GM21390 (cell line): Measurements from ENCODE around the gene RALBP1.
"Not testable (repeated sequence)": the region's sequence is repeated elsewhere in the genome, so short reads cannot be mapped to it uniquely, and the experiment has no call there.

Experiments used
- ATAC-seq: cut with Tn5 transposase; IDR thresholded peaks from one replicate; pipeline ENCODE4 v1.9.1; 2021; ENCODE audit not compliant: unreplicated experiment

RALBP1 gene

DNA sequence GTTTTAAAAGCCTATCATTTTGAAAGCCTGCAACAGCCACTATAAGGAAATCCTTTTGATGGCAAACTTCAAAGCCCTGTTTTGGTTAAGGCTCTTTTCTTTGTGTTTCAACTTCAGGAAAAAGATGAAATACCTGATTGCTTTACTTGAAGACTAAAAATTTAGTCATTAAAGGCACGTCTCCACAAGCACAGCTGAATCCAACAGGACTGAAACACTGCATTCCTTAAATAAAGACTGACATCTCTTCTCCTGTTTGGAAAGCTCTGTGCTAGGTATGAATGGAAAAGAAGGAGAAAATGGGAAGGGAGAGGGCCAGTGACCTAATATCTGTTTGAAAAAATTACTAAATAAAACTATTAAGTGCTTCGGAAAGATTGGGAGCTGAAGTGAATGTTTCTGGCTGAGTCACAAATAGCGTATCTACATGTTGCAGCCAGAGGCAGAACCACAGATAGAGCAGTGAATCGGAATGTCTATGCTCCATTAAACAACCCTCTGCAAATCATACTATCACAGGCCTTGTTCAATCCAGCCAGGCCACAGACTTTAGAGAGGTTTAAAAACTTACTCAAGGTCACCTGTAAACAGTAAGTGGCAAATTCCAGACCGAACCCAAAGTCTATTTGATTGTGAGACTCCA lies 21.1 kb upstream of the RALBP1 start:
- ATAC-seq = no peak

DNA sequence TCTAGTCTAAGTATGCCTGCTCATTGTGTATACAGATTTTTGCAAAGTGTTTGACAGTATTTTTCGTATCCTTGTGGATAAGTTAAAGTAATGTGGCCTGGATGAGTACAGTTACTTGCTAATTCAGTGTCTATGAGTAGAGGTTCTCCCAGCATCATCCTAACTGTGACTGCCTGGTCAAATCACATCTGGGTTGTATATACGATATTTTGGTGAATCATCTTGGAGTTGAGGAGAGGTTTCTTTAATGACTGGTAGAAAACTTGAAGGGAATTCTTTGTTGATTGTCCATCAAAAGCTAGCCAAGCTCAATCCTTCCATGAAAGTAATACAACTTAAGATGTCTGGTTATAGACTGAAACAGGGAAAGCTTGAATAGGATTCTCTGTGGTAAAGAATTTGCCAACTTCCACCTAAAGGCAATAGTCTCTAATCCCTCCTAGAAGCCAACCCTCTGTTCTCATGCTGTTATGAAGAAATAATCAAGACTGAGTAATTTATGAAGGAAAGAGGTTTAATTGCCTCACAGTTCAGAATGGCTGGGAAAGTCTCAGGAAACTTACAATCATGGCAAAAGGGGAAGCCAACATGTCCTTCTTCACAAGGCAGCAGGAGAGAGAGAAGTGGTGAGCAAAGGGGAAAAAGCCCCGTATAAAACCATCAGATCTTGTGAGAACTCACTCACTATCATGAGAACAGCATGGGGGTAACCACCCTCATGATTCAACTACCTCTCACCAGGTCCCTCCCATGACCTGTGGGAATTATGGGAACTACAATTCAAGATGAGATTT lies 19.4 kb upstream of the RALBP1 start:
- ATAC-seq = no peak

DNA sequence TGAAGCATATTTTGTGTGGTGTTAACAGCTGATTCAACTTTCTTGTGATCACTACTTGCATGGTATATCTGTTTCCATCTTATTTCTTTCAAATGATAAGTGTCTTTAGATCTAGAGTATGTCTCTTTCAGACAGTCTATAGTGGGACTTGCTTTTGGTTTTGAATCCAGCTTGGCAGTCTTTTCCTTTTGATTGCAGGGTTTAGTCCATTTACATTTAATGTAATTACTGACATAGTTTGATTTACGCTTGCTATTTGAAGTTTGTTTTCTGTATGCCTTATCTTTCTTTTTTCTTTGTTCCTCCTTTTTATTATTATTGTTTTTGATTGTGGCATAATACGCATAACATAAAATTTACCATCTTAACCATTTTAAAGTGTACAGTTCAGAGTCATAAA lies 9.2 kb upstream of the RALBP1 start:
- ATAC-seq = no peak

DNA sequence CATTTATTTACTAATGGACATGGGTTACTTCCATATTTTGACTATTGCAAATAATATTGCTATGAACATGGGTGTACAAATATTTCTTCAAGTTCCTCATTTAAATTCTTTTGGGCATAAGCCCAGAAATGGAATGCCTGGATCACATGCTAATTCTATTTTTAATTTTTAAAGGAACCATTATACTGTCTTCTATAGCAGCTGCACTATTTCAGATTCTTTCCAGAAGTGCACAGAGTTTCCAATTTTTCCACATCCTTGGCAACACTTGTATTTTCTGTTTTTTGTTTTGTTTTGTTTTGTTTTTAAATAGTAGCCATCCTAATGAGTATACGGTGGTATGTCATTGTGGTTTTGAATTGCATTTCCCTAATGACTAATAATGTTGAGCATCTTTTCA lies 8.5 kb upstream of the RALBP1 start:
- no peak for ATAC-seq

GRCh38 chr18:9468998-9469397 lies 6.3 kb upstream of the RALBP1 start:
- no peak for ATAC-seq

DNA sequence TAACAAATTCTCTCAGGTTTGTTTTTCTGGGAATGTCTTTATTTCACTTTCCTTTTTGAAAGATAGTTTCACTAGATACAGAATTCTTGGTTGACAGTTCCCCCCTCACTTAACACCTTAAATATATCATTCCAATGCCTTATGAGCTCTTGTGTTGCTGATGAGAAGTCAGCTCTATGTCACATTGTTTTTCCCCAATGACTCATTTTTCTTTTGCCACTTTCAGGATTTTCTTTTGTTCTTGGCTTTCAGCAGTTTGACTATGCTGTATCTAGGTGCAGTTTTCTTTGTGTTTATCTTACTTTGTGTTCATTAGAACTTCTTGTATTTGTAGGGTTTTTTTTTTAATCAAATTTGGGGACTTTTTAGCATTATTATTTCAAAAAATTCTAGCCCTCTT lies 5.6 kb upstream of the RALBP1 start:
- ATAC-seq = no peak

- no peak for ATAC-seq
Measured at GRCh38 chr18:9474108-9474982, 968 bp upstream of the RALBP1 start.

DNA sequence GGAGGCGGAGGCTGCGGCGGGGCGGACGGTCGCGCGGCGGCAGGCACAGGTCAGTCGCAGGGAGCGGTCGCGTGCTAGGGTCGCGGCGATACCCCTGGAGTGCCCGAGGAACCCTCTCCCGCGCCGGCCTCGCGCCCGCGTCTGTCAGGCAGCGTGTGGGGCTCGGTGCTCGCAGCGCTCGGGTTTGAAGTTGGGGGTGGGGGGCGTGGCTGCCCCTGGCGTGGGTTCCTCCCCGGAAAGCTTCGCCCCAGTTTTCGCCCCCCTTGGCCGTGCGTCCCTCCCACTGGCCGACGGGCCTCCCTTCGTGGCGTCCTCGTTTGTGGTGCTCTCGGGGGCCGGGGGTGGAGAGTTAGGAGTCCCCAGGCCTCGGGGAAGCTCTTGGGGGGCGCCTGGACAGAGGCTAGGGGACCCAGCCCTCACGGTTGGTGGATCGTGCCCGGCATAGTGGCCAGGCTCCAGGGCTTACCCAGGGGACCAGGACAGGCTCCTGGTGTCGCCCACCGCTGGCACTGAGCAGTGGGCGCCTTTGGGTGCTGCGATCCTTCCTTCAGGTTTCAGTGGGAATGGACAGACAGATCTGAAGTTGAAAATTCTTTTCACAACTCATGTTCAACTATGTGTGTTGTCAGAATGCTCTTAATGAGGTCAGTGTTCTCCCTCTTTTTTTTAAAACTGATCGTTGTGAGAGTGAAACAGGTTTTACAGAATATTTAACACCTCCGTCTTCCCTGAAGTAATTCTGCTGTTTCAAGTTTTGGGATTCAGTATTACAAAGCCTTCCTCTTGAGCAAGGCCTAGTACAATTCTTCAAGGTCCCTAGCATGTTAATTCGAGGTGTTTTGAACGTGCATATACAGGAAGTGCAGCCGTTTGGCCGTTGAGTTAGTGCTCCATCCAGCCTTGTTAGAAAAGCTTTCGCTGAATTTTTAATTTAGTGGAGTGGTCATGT lies 604 bp downstream of the RALBP1 start:
- ATAC-seq = peak; percentile 26

GRCh38 chr18:9476949-9477348 lies 1.6 kb downstream of the RALBP1 start:
- ATAC-seq = not testable (repeated sequence)

DNA sequence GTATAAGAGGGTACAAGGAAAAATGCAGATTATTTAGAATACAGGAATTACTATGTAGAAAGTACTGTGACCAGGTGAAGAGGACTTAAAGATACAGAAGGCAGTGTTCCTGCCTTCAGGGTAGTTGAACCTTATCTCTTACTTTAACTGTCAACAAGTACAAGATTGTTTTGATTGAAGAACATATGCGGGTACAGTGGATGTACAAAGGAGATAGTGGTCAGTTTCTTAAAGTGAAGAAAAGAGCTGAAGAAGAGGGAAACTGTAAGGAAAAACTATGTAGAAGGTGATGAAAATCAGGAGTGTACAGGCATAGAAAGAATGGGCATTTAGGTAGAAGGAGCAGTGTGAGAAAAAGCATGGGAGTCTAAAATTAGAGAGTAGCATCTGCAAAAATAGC lies 2.2 kb downstream of the RALBP1 start:
- no peak for ATAC-seq

- ATAC-seq = no peak
Measured at GRCh38 chr18:9478545-9478944, 3.2 kb downstream of the RALBP1 start.

GRCh38 chr18:9482790-9483189 lies 7.5 kb downstream of the RALBP1 start:
- no peak for ATAC-seq

GRCh38 chr18:9483526-9483925 lies 8.2 kb downstream of the RALBP1 start:
- no peak for ATAC-seq

DNA sequence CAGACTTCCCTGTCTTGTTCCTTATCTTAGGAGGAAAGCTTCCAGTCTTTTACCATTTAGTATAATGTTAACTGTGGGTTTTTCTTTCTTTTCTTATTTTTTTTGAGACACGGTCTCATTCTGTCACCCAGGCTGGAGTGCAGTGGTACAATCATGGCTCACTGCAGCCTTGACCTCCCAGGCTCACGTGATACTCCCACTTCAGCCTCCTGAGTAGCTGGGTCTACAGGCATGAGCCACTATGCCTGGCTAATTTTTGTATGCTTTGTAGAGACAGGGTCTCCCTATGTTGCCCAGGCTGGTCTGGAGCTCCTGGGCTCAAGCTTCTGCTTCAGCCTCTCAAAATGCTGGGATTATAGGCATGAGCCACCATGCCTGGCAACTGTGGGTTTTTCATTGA lies 9.5 kb downstream of the RALBP1 start:
- not testable (repeated sequence) for ATAC-seq

- no peak for ATAC-seq
Measured at GRCh38 chr18:9488538-9488937, 13.2 kb downstream of the RALBP1 start.

DNA sequence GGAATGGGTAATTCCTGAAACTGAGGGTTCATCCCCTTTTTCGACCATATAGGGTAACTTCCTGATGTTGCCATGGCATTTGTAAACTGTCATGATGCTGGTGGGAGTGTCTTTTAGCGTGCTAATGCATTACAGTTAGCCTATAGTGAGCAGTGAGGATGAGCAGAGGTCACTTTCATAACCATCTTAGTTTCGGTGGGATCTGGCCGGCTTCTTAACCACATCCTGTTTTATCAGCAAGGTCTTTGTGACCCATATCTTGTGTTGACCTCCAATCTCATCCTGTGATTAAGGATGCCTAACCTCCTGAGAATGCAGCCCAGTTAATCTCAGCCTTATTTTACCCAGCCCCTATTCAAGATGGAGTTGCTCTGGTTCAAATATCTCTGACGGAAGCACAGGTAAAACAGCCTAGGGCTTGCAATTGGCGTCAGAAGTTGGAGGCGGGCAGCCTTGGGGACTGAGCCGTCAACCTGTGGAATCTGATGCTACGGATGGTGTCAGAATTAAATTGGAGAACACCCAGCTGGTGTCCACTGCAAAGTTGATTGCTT lies 19.5 kb downstream of the RALBP1 start:
- ATAC-seq = no peak

GRCh38 chr18:9495465-9495864 lies 20.2 kb downstream of the RALBP1 start:
- no peak for ATAC-seq

GRCh38 chr18:9495916-9496705 lies 20.8 kb downstream of the RALBP1 start:
- no peak for ATAC-seq

DNA sequence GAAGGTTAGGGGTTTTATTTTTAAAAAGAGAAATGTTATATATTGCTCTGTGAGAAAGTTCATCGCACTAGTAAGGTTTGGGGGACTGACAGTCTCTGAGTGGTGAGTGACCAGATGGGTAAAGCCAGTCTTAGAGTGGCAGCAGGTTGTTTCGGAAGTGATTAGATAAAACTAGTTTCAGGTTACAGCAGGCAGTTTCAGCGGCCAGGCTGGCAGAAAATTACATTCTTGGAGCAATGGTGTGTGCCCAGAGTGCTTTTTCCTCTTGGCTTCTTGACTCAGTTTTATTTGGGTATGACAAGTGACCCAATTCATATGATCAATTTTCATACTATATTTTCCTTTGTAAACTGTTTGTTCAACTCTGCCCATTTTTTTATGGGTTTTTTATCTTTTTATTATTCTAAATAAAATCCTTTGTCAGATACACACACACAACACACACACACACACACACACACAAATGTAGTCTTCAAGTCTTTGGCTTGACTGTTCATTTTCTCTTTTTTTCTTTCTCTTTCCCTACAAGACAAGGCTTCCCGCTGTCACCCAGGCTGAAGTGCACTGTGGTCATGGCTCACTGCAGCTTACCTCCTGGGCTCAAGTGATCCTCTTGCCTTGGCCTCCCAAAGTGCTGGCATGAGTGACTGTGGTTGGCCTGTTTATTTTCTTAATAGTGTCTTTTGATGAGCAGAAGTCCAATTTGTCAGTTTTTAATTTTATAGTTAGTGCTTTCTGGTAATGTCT lies 30.9 kb downstream of the RALBP1 start:
- no peak for ATAC-seq
